Measurements from ENCODE around the gene BRWD1.

Gene BRWD1

GRCh38 chr21:39197448-39198233 is 115.8 kb downstream of the BRWD1 start:
- H3K4me3 ChIP-seq (ENCODE audit: low read depth, low read length): no peak overlapping the region
- no peak for TF ChIP-seq CTCF (IDR thresholded peaks at IDR 0.05; ENCODE audit: low read depth, low read length)

- TF ChIP-seq CTCF (IDR thresholded peaks at IDR 0.05; ENCODE audit: low read depth, low read length): no peak
- no peak overlapping the region for H3K4me3 ChIP-seq (ENCODE audit: low read depth, low read length)
These were observed 116.6 kb downstream of the BRWD1 start for GRCh38 chr21:39196838-39197237.

GRCh38 chr21:39196310-39196709 is 117.1 kb downstream of the BRWD1 start:
- H3K4me3 ChIP-seq (ENCODE audit: low read depth, low read length): no peak overlapping the region
- TF ChIP-seq CTCF (IDR thresholded peaks at IDR 0.05; ENCODE audit: low read depth, low read length): no peak

- H3K4me3 ChIP-seq (ENCODE audit: low read depth, low read length): no peak overlapping the region
- TF ChIP-seq CTCF (IDR thresholded peaks at IDR 0.05; ENCODE audit: low read depth, low read length): no peak
These were observed 120.1 kb downstream of the BRWD1 start for GRCh38 chr21:39193380-39193779.

GRCh38 chr21:39189857-39190604 is 123.4 kb downstream of the BRWD1 start:
- no peak for TF ChIP-seq CTCF (IDR thresholded peaks at IDR 0.05; ENCODE audit: low read depth, low read length)
- no peak overlapping the region for H3K4me3 ChIP-seq (ENCODE audit: low read depth, low read length)

GRCh38 chr21:39188521-39189139 is 124.8 kb downstream of the BRWD1 start:
- H3K4me3 ChIP-seq (ENCODE audit: low read depth, low read length): no peak overlapping the region
- no peak for TF ChIP-seq CTCF (IDR thresholded peaks at IDR 0.05; ENCODE audit: low read depth, low read length)

GRCh38 chr21:39187141-39187540 is 126.3 kb downstream of the BRWD1 start:
- no peak for TF ChIP-seq CTCF (IDR thresholded peaks at IDR 0.05; ENCODE audit: low read depth, low read length)
- no peak overlapping the region for H3K4me3 ChIP-seq (ENCODE audit: low read depth, low read length)
